ENCODE data around the gene FANK1. TPM values are rescaled to one million over a fixed set of nuclear protein-coding genes. Genes with fewer than 3 reads are reported as not detected.
"Not testable (repeated sequence)": the region's sequence is repeated elsewhere in the genome, so short reads cannot be mapped to it uniquely, and the experiment has no call there.

The FANK1 gene, protein sequence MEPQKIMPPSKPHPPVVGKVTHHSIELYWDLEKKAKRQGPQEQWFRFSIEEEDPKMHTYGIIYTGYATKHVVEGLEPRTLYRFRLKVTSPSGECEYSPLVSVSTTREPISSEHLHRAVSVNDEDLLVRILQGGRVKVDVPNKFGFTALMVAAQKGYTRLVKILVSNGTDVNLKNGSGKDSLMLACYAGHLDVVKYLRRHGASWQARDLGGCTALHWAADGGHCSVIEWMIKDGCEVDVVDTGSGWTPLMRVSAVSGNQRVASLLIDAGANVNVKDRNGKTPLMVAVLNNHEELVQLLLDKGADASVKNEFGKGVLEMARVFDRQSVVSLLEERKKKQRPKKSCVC
- total RNA-seq (ENCODE audit: low replicate concordance): 9.5 and 11.8 TPM in 2 replicates
- long read RNA-seq, partial matches to known transcripts: 8 of 35 reads
- long read RNA-seq, other reads (novel, unspliced or antisense): 25 of 35 reads

DNA sequence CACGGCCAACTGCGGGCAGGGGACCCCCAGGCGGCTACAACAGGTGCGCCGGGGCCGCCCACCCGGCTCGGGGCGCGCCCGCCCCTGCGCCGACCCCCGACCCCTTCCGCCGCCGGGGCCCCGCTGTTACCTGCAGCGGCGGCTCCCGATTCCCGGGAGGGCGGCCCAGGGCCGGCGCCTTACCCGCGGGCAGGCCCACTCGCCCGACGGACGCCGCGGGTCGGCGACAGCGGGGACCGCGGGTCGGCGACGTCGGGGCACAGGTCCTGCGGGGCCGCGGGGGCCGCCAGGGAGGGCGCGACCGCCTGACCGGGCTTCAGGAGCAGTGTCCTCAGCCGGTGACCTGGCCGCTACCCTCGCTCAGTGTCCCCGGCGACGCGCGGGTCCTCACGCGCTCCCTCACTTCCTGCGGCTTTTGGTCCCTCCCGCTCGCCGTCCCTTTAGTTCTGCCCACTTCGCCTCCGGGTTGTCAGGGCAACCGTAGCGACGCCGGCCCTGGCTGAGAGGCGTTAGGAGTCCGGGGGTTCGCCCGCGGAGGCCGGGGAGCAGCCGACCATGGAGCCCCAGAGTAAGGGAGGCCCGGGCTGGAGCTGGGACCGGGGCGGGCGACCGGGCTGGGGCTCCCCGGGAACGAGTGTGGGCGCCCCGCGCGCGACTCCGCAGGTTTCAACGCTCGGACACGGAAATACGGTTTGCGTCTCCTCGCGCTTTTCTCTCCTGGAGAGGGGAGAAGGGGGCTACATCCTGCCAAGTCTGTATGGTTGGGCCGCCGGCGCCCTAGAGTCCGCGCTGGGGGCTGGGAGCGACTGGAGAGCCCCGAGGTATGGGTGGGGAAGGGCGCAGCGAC, at the start of gene FANK1:
TSS of gene FANK1 (plus strand) at position 477 of the 847 bp plus-strand sequence. CDS start at position 556, 79 bp downstream.
- Mint-ChIP-seq H3K27ac (peak within 1 kb of the TSS; percentile 94), H3K4me3 (peak within 1 kb of the TSS; percentile 91), H3K4me1 (ENCODE audit: unreplicated experiment) (peaks cover 21% of the 10 kb centered on the region)
- H3K9me3 Mint-ChIP-seq, H3K27me3 Mint-ChIP-seq, H3K36me3 Mint-ChIP-seq: not testable (repeated sequence)
- DNase-seq (ENCODE audit: extremely low spot score, unreplicated experiment): peak; percentile 90

DNA sequence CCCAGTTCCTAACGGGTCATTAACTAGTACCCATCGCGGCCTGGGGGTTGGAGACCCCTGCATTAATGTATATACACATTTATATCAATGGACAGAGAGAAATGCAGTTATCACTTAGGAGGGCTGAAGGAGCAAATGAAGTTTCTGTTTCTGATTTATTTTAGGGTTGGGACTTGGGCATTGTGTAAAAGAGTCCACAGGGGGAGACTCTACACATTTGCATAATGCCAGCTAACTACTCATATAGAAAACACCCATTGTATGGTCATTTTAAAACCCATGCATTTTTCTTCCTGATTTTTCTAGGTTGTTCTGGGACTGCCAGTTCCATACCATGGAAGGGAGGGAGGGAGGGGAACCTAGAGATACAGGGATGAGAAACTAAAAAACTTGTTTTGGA, 49.5 kb upstream of the FANK1 start:
- H3K27me3 Mint-ChIP-seq: no peaks in the 10 kb centered on the region
- no peak for DNase-seq (ENCODE audit: extremely low spot score, unreplicated experiment)
- peaks cover 30% of the 10 kb centered on the region for H3K36me3 Mint-ChIP-seq
- no peak overlapping the region for H3K27ac Mint-ChIP-seq
- no peaks in the 10 kb centered on the region for H3K4me1 Mint-ChIP-seq (ENCODE audit: unreplicated experiment)
- H3K9me3 Mint-ChIP-seq: no peaks in the 10 kb centered on the region
- no peak overlapping the region for H3K4me3 Mint-ChIP-seq
- TF ChIP-seq, protein P1, sequence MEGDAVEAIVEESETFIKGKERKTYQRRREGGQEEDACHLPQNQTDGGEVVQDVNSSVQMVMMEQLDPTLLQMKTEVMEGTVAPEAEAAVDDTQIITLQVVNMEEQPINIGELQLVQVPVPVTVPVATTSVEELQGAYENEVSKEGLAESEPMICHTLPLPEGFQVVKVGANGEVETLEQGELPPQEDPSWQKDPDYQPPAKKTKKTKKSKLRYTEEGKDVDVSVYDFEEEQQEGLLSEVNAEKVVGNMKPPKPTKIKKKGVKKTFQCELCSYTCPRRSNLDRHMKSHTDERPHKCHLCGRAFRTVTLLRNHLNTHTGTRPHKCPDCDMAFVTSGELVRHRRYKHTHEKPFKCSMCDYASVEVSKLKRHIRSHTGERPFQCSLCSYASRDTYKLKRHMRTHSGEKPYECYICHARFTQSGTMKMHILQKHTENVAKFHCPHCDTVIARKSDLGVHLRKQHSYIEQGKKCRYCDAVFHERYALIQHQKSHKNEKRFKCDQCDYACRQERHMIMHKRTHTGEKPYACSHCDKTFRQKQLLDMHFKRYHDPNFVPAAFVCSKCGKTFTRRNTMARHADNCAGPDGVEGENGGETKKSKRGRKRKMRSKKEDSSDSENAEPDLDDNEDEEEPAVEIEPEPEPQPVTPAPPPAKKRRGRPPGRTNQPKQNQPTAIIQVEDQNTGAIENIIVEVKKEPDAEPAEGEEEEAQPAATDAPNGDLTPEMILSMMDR (conservative IDR thresholded peaks at IDR 0.05): no peak

DNA sequence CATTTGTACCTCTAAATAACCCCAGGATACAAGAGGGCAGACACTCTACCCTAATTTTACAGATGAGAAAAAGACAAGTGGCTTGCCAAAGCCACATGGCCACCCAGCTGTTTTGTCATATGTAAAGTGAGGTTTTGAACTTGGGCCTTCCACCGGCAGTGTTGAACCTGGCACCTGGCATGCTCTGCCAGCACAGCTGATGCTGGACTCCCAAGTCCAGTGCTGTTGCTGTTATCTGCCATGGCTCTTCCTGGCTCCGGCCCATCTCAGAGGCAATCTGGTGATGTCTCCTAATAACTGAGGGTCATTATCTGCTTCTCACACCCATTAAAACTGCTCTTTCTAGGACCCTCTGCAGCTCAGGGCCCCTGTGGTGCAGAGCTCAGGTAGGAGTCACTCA, 48.0 kb upstream of the FANK1 start:
- Mint-ChIP-seq H3K4me1 (ENCODE audit: unreplicated experiment) (no peaks in the 10 kb centered on the region), H3K36me3 (peaks cover 41% of the 10 kb centered on the region), H3K4me3 (no peak overlapping the region), H3K27me3 (no peaks in the 10 kb centered on the region), H3K27ac (no peak overlapping the region), H3K9me3 (no peaks in the 10 kb centered on the region)
- no peak for DNase-seq (ENCODE audit: extremely low spot score, unreplicated experiment)
- TF ChIP-seq, protein P1 (conservative IDR thresholded peaks at IDR 0.05): no peak

DNA sequence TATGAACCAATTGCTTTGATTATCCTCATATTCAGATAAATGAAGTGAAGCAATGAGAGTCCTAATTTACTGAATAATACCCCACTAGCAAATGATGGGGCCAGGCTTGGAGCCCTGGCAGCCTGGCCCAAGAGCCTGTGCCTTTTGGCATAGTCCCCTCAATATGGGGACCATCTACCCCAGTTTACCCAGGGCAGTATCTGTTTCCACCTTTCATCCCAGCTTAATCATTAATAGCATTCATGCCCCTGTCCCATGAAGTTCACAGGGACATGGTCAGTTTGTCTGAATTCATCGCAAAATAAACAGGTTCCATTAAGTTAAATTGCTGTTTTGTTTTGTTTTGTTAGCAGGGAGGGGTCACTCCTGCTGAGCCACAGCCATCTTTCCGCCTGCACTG, 47.5 kb upstream of the FANK1 start:
- Mint-ChIP-seq H3K27ac (no peak overlapping the region), H3K4me1 (ENCODE audit: unreplicated experiment) (no peaks in the 10 kb centered on the region), H3K4me3 (no peak overlapping the region), H3K9me3 (no peaks in the 10 kb centered on the region), H3K27me3 (no peaks in the 10 kb centered on the region), H3K36me3 (peaks cover 44% of the 10 kb centered on the region)
- TF ChIP-seq, protein P1 (conservative IDR thresholded peaks at IDR 0.05): no peak
- no peak for DNase-seq (ENCODE audit: extremely low spot score, unreplicated experiment)

DNA sequence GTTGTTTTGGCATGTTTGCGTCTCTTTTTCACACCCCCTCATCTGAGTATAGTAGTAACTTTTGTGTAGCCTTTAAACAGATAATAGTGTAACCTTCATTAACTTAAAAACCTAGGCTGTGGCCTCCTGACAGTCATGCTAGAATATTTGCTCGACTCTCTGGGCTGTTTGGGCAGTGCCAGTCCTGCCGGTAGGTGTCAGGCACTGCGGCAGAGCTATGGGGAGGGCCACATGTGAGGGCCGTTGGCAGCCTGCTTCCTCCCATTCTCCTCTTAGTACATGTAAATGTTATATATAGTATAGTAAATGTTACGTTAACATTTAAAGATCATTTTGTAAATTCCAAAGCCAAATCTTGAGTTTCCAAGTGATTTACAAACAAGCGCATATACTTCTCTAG, 46.9 kb upstream of the FANK1 start:
- H3K4me3 Mint-ChIP-seq: no peak overlapping the region
- peaks cover 44% of the 10 kb centered on the region for H3K36me3 Mint-ChIP-seq
- no peaks in the 10 kb centered on the region for H3K9me3 Mint-ChIP-seq
- DNase-seq (ENCODE audit: extremely low spot score, unreplicated experiment): no peak
- H3K4me1 Mint-ChIP-seq (ENCODE audit: unreplicated experiment): no peaks in the 10 kb centered on the region
- H3K27me3 Mint-ChIP-seq: no peaks in the 10 kb centered on the region
- no peak overlapping the region for H3K27ac Mint-ChIP-seq
- TF ChIP-seq, protein P1 (conservative IDR thresholded peaks at IDR 0.05): no peak
